CD4-positive, alpha-beta T cell treated with Interleukin-1 beta for 1 hour (primary cell): Measurements from ENCODE around the gene VAMP2.

ENCODE experiments used
- DNase-seq, 2 donors: peaks; one replicate each; pipeline ENCODE4 v3.0.0-alpha.2; 2020 to 2022

Gene VAMP2

GRCh38 chr17:8142158-8142886 is 20.4 kb downstream of the VAMP2 start:
- peak in 1 of 2 donors; percentile 28 for DNase-seq

GRCh38 chr17:8141741-8142140 is 21.0 kb downstream of the VAMP2 start:
- no peak for DNase-seq

- no peak for DNase-seq
Observed at GRCh38 chr17:8141045-8141444, 21.7 kb downstream of the VAMP2 start.

GRCh38 chr17:8140065-8141029 is 22.4 kb downstream of the VAMP2 start:
- DNase-seq: no peak

GRCh38 chr17:8138672-8139371 is 23.9 kb downstream of the VAMP2 start:
- DNase-seq: peak; percentile 96

- no peak for DNase-seq
Observed at GRCh38 chr17:8138374-8138671, 24.4 kb downstream of the VAMP2 start.

- DNase-seq: no peak
Observed at GRCh38 chr17:8137645-8138373, 24.9 kb downstream of the VAMP2 start.

GRCh38 chr17:8133941-8134340 is 28.8 kb downstream of the VAMP2 start:
- DNase-seq: no peak

- no peak for DNase-seq
Observed at GRCh38 chr17:8133399-8133798, 29.3 kb downstream of the VAMP2 start.

GRCh38 chr17:8131844-8132441 is 30.8 kb downstream of the VAMP2 start:
- no peak for DNase-seq

GRCh38 chr17:8128125-8128784 is 34.5 kb downstream of the VAMP2 start:
- DNase-seq: no peak

GRCh38 chr17:8126491-8127066 is 36.2 kb downstream of the VAMP2 start:
- peak; percentile 53 to 56 for DNase-seq

GRCh38 chr17:8125947-8126490 is 36.7 kb downstream of the VAMP2 start:
- DNase-seq: no peak

- peak; percentile 88 to 92 for DNase-seq
Observed at GRCh38 chr17:8125154-8125946, 37.4 kb downstream of the VAMP2 start.

GRCh38 chr17:8124350-8125153 is 38.2 kb downstream of the VAMP2 start:
- DNase-seq: no peak

- DNase-seq: no peak
Observed at GRCh38 chr17:8123695-8124349, 38.9 kb downstream of the VAMP2 start, which contains the start of gene HES7. Gene HES7, minus strand, starts transcription at chr17:8124106. Its CDS starts 22 bp downstream, at chr17:8124084.

- DNase-seq: peak in 1 of 2 donors; percentile 55
Observed at GRCh38 chr17:8122924-8123694, 39.6 kb downstream of the VAMP2 start.

GRCh38 chr17:8122422-8122923 is 40.3 kb downstream of the VAMP2 start:
- DNase-seq: no peak
